Suprapubic skin (tissue), 4 donors: Measurements from ENCODE around the gene KLHL29.

Experiments
- EP300 ChIP-seq: sonication (generic); formaldehyde crosslinking; IDR thresholded peaks from one replicate; pipeline ENCODE4 v1.6.1; 2017; ENCODE audit warnings: antibody characterized with exemption
- POLR2A ChIP-seq, 2 donors: fragments of 450-650 bp; IDR thresholded peaks; one replicate each; pipeline ENCODE4 v1.6.1; 2017; ENCODE audit warnings: antibody characterized with exemption in 2 of 2, mild to moderate bottlenecking in 2 of 2, moderate library complexity in 2 of 2
- POLR2AphosphoS5 ChIP-seq, 3 donors: sonication (generic); formaldehyde crosslinking; IDR thresholded peaks; one replicate each; pipeline ENCODE4 v1.6.1; 2017; ENCODE audit warnings: antibody characterized with exemption in 3 of 3
- TF ChIP-seq, protein P1 (sequence below), 2 donors: fragments of 200-600 bp in 1 of 2; fragments of 450-650 bp in 1 of 2; sonication (generic) in 1 of 2; IDR thresholded peaks; one replicate each; pipeline ENCODE4 v1.5.1; 2016 to 2019; ENCODE audit warnings: antibody characterized with exemption in 2 of 2, mild to moderate bottlenecking in 1 of 2, moderate library complexity in 1 of 2

DNA sequence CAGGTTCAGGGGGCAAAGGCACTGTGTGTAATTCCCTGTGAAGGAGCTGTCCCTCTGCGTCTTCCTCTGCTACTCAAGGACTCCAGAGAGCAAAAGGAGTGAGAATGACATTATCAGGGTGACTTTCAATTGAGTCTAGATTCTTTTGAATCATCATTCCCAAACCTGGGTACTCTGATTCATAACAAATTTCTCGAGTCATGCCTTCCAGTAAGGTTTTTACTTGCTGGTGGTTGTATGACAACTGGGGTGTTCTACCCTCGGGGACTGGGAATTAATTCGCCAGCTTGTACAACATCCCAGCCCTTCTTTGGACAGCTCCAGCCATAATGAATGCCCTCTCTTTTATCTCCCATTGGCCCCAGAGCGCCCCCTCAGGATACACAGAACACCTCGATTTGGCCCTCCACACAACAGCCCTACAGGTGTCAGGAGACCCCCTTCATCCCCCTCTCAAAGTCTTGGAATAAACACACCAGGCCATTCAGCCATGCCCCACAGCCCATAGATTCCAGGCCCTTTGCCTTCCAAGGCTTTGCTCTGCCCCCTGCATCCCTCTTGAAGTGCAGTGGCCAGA, 254.5 kb downstream of the KLHL29 start:
- TF ChIP-seq POLR2AphosphoS5 (IDR thresholded peaks at IDR 0.05) (no peak), POLR2A (IDR thresholded peaks at IDR 0.05) (no peak), EP300 (no peak)
- TF ChIP-seq, protein P1, sequence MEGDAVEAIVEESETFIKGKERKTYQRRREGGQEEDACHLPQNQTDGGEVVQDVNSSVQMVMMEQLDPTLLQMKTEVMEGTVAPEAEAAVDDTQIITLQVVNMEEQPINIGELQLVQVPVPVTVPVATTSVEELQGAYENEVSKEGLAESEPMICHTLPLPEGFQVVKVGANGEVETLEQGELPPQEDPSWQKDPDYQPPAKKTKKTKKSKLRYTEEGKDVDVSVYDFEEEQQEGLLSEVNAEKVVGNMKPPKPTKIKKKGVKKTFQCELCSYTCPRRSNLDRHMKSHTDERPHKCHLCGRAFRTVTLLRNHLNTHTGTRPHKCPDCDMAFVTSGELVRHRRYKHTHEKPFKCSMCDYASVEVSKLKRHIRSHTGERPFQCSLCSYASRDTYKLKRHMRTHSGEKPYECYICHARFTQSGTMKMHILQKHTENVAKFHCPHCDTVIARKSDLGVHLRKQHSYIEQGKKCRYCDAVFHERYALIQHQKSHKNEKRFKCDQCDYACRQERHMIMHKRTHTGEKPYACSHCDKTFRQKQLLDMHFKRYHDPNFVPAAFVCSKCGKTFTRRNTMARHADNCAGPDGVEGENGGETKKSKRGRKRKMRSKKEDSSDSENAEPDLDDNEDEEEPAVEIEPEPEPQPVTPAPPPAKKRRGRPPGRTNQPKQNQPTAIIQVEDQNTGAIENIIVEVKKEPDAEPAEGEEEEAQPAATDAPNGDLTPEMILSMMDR (IDR thresholded peaks at IDR 0.05): no peak
